HepG2 (cell line): Measurements from ENCODE around the gene JPH3. TPM values are rescaled to one million over a fixed set of nuclear protein-coding genes. Genes with fewer than 3 reads are reported as not detected.

Source experiments
- EP300 ChIP-seq, 3 experiments: sonication (generic) in 1 of 3; formaldehyde crosslinking in 1 of 3; IDR thresholded peaks; 2 replicates each; pipeline versions ENCODE4 v1.5.1 to v1.6.1; 2011 to 2020; ENCODE audit warnings: low read depth in 2 of 3, low read length in 2 of 3, borderline replicate concordance in 1 of 3, improper control_type of control experiment in 1 of 3, mild to moderate bottlenecking in 1 of 3, missing genetic modification reagents in 1 of 3, moderate library complexity in 1 of 3
- KAT2B ChIP-seq: fragments of 150-350 bp; IDR thresholded peaks from 2 replicates; pipeline ENCODE4 v1.6.1; 2014; ENCODE audit warnings: low read depth, low read length, borderline replicate concordance
- KLF9 ChIP-seq: IDR thresholded peaks from 2 replicates; pipeline ENCODE4 v1.6.1; 2016; ENCODE audit warnings: low read depth
- MAFK ChIP-seq, 2 experiments: IDR thresholded peaks in 1 of 2; conservative IDR thresholded peaks in 1 of 2; 2 replicates each; pipeline ENCODE4 v1.6.1; 2011; ENCODE audit warnings: improper control_type of control experiment in 2 of 2, low read length in 2 of 2
- MZF1 ChIP-seq: sonication (generic); formaldehyde crosslinking; IDR thresholded peaks from 2 replicates; pipeline ENCODE4 v1.8.1; 2023; ENCODE audit warnings: mild to moderate bottlenecking, missing genetic modification reagents, borderline replicate concordance
- PHF20 ChIP-seq: sonication (generic); formaldehyde crosslinking; IDR thresholded peaks from 2 replicates; pipeline ENCODE4 v1.5.0; 2020; ENCODE audit warnings: mild to moderate bottlenecking, missing genetic modification reagents
- PRPF4 ChIP-seq: fragments of 200-400 bp; formaldehyde crosslinking; IDR thresholded peaks from 2 replicates; pipeline ENCODE4 v1.6.1; 2016; ENCODE audit warnings: low read length, low read depth; ENCODE audit not compliant: poor library complexity, severe bottlenecking
- REL ChIP-seq: sonication (generic); formaldehyde crosslinking; conservative IDR thresholded peaks from 2 replicates; pipeline ENCODE4 v1.8.0; 2022; ENCODE audit warnings: mild to moderate bottlenecking, missing genetic modification reagents, moderate library complexity
- TEAD2 ChIP-seq: sonication (generic); formaldehyde crosslinking; IDR thresholded peaks from 2 replicates; pipeline ENCODE4 v1.9.0; 2021; ENCODE audit warnings: missing genetic modification reagents
- TRAFD1 ChIP-seq: sonication (generic); formaldehyde crosslinking; IDR thresholded peaks from 2 replicates; pipeline ENCODE4 v1.5.1; 2020; ENCODE audit warnings: missing genetic modification reagents, mild to moderate bottlenecking, borderline replicate concordance
- ZBED4 ChIP-seq: sonication (generic); formaldehyde crosslinking; IDR thresholded peaks from 2 replicates; pipeline ENCODE4 v1.4.0; 2020; ENCODE audit warnings: missing genetic modification reagents, borderline replicate concordance
- ZBTB3 ChIP-seq: sonication (generic); formaldehyde crosslinking; IDR thresholded peaks from 2 replicates; pipeline ENCODE4 v1.4.0; 2020; ENCODE audit warnings: low read depth, mild to moderate bottlenecking, moderate library complexity, missing genetic modification reagents, borderline replicate concordance
- ZNF24 ChIP-seq: fragments of 450-650 bp; IDR thresholded peaks from 2 replicates; pipeline ENCODE4 v1.6.1; 2017; ENCODE audit warnings: antibody characterized with exemption, mild to moderate bottlenecking
- ZNF282 ChIP-seq: fragments of 450-650 bp; IDR thresholded peaks from 2 replicates; pipeline ENCODE4 v1.6.1; 2018; ENCODE audit not compliant: partially characterized antibody
- ZNF512B ChIP-seq: sonication (generic); formaldehyde crosslinking; IDR thresholded peaks from 2 replicates; pipeline ENCODE4 v1.5.1; 2020; ENCODE audit warnings: missing genetic modification reagents, mild to moderate bottlenecking, borderline replicate concordance
- ZNF792 ChIP-seq: IDR thresholded peaks from 2 replicates; pipeline ENCODE4 v1.6.1; 2016
- polyA plus RNA-seq, 8 experiments: library from polyadenylated mRNA; depleted of rRNA in 3 of 8; stranded (reverse) in 7 of 8; unstranded in 1 of 8; fragments of >200 nt; fragmentation: Illumina TruSeq in 4 of 8; extraction: Trizol in 4 of 8; gene quantifications; 2 replicates each; pipeline versions ENCODE4 v1.2.1 to v1.2.3, GENCODE V29; 2011 to 2016; ENCODE audit warnings: low read depth in 4 of 8, missing spikeins in 1 of 8, mixed read lengths in 1 of 8; ENCODE audit not compliant: insufficient read depth in 1 of 8
- total RNA-seq, 5 experiments: library from RNA; depleted of rRNA; stranded (reverse); fragments of >200 nt; fragmentation: Illumina TruSeq; extraction: Trizol; gene quantifications; 2 replicates each; pipeline ENCODE4 v1.2.3, GENCODE V29; 2016; ENCODE audit warnings: low read depth in 1 of 5
- TF ChIP-seq, protein P1 (sequence below): sonication (generic); formaldehyde crosslinking; IDR thresholded peaks from 2 replicates; pipeline ENCODE4 v1.9.0; 2022; ENCODE audit warnings: missing genetic modification reagents, mild to moderate bottlenecking, borderline replicate concordance
- TF ChIP-seq, protein P2 (sequence below): sonication (generic); formaldehyde crosslinking; IDR thresholded peaks from 2 replicates; pipeline ENCODE4 v1.4.0; 2020; ENCODE audit warnings: mild to moderate bottlenecking, missing genetic modification reagents

Gene JPH3
- total and polyA plus RNA-seq, 2 of the 13 experiments (the other 11 are each of a cell fraction or from before 2014, with no cell fraction given) = not detected

GRCh38 chr16:87608400-87608985 is 6.2 kb downstream of the JPH3 start (continued):
- peak; percentile 68; the same call in 1 of the 2 replicates for TF ChIP-seq REL (CRISPR knock-in tag)
- TF ChIP-seq, protein P1, sequence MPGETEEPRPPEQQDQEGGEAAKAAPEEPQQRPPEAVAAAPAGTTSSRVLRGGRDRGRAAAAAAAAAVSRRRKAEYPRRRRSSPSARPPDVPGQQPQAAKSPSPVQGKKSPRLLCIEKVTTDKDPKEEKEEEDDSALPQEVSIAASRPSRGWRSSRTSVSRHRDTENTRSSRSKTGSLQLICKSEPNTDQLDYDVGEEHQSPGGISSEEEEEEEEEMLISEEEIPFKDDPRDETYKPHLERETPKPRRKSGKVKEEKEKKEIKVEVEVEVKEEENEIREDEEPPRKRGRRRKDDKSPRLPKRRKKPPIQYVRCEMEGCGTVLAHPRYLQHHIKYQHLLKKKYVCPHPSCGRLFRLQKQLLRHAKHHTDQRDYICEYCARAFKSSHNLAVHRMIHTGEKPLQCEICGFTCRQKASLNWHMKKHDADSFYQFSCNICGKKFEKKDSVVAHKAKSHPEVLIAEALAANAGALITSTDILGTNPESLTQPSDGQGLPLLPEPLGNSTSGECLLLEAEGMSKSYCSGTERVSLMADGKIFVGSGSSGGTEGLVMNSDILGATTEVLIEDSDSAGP = peak; percentile 53; the same call in 1 of the 2 replicates
- no peak for TF ChIP-seq ZBTB3 (CRISPR knock-in tag)
- TF ChIP-seq TRAFD1 = 0 out of 2 replicates have a peak, but pooled peaks have one; percentile 34
- no peak for TF ChIP-seq TEAD2 (CRISPR knock-in tag)
- TF ChIP-seq ZNF24 = no peak
- no peak for TF ChIP-seq PRPF4
- TF ChIP-seq, protein P2, sequence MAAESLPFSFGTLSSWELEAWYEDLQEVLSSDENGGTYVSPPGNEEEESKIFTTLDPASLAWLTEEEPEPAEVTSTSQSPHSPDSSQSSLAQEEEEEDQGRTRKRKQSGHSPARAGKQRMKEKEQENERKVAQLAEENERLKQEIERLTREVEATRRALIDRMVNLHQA (CRISPR knock-in tag) = peak; percentile 82; the same call in 1 of the 2 replicates
- TF ChIP-seq EP300 (IDR thresholded peaks at IDR 0.05; ENCODE audit: low read depth in 2 of 2, low read length in 2 of 2) = no peak
- TF ChIP-seq EP300 (CRISPR knock-in tag; IDR thresholded peaks at IDR 0.05; ENCODE audit: borderline replicate concordance) = no peak
- TF ChIP-seq ZNF282 = no peak
- TF ChIP-seq KLF9 (CRISPR knock-in tag) = 0 out of 2 replicates have a peak, but pooled peaks have one; percentile 55
- peak; percentile 97 for TF ChIP-seq ZNF792 (CRISPR knock-in tag)
- TF ChIP-seq MAFK (conservative IDR thresholded peaks at IDR 0.05 in 1 of 2, IDR thresholded peaks at IDR 0.05 in 1 of 2; ENCODE audit: low read length in 2 of 2) = no peak
- 0 out of 2 replicates have a peak, but pooled peaks have one; percentile 13 for TF ChIP-seq PHF20
- TF ChIP-seq ZNF512B (CRISPR knock-in tag) = no peak
- TF ChIP-seq MZF1 (CRISPR knock-in tag) = no peak
- peak; percentile 90 for TF ChIP-seq ZBED4 (CRISPR knock-in tag)
- no peak for TF ChIP-seq KAT2B
